Measurements from ENCODE around the gene GRK7. TPM values are rescaled to one million over a fixed set of nuclear protein-coding genes. Genes with fewer than 3 reads are reported as not detected.

The GRK7 gene
- total and polyA plus RNA-seq, 2 donors (not counting 1 experiment from before 2014, with no cell fraction given): 0.12 TPM; not detected in 1

DNA sequence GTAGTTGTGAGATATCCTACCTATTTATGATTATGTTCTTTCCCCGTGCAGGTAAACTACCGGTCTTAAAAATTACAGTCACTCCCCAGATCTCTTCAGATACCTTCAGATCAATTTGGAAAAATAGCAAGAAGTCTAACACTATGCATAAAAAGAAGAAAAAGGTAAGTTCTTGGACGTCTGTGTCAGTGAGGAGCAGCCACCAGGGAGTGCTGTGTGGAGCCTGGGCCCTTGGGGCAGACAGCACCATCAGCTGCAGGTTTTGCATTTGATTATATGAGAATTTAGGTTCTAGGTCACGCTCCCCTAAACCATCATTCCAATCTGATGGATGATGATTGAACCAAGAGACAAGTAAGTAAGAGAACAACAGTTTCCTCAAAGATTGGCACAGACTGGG, 34.0 kb upstream of the GRK7 start:
- H3K27ac Mint-ChIP-seq: no peak overlapping the region
- Histone ChIP-seq H4K20me1 (ENCODE audit: control insufficient read depth, insufficient read depth, low read length, poor library complexity, severe bottlenecking) (no peaks in the 10 kb centered on the region), H3K9ac (ENCODE audit: low read length) (no peak overlapping the region), H3K9me3 (ENCODE audit: control extremely low read depth in 1 of 3, control insufficient read depth in 2 of 3, insufficient read depth in 1 of 3, low read length in 2 of 3) (no peaks in the 10 kb centered on the region), H3K27me3 (replicated peaks in 1 of 4; ENCODE audit: control extremely low read depth in 1 of 4, control insufficient read depth in 3 of 4, insufficient read depth in 4 of 4, low read length in 3 of 4) (peaks cover 0 to 3% (median 0%) of the 10 kb centered on the region in 4 experiments), H3K4me2 (replicated peaks; ENCODE audit: low read depth, low read length, poor library complexity, severe bottlenecking) (no peak overlapping the region), H3K27ac (ENCODE audit: low read length in 2 of 2) (no peak overlapping the region), H3K4me3 (ENCODE audit: control extremely low read depth in 1 of 5, extremely low read depth in 1 of 5, insufficient read depth in 1 of 5, low read depth in 2 of 5, low read length in 4 of 5) (no peak overlapping the region), H2AFZ (ENCODE audit: insufficient read depth, low read depth, low read length, poor library complexity, severe bottlenecking) (no peak overlapping the region), H3K79me2 (ENCODE audit: control insufficient read depth, insufficient read depth, low read length) (no peaks in the 10 kb centered on the region), H3K4me1 (ENCODE audit: control insufficient read depth in 2 of 2, insufficient read depth in 2 of 2, low read length in 2 of 2) (no peaks in the 10 kb centered on the region), H3K36me3 (replicated peaks in 1 of 2; ENCODE audit: control extremely low read depth in 1 of 2, control insufficient read depth in 1 of 2, extremely low read depth in 1 of 2, insufficient read depth in 2 of 2, low read length in 1 of 2) (no peaks in the 10 kb centered on the region)
- TF ChIP-seq, protein P1, sequence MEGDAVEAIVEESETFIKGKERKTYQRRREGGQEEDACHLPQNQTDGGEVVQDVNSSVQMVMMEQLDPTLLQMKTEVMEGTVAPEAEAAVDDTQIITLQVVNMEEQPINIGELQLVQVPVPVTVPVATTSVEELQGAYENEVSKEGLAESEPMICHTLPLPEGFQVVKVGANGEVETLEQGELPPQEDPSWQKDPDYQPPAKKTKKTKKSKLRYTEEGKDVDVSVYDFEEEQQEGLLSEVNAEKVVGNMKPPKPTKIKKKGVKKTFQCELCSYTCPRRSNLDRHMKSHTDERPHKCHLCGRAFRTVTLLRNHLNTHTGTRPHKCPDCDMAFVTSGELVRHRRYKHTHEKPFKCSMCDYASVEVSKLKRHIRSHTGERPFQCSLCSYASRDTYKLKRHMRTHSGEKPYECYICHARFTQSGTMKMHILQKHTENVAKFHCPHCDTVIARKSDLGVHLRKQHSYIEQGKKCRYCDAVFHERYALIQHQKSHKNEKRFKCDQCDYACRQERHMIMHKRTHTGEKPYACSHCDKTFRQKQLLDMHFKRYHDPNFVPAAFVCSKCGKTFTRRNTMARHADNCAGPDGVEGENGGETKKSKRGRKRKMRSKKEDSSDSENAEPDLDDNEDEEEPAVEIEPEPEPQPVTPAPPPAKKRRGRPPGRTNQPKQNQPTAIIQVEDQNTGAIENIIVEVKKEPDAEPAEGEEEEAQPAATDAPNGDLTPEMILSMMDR (IDR thresholded peaks at IDR 0.05): no peak
- no peak for TF ChIP-seq EZH2 (IDR thresholded peaks at IDR 0.05; ENCODE audit: borderline replicate concordance, insufficient read depth, low read depth, low read length, poor library complexity, severe bottlenecking)
- DNase-seq (no peak), ATAC-seq (ENCODE audit: low read depth) (no peak)
- intact Hi-C loops (cut with micrococcal nuclease): no loop called here
- no peak overlapping the region for H3K4me3 Mint-ChIP-seq
- 67% methylated on average over 1 of the region's 4 CpGs for WGBS (ENCODE audit: insufficient coverage)
- H3K4me1 Mint-ChIP-seq: no peaks in the 10 kb centered on the region
- CTCF ChIA-PET: interaction anchor here (0.6 kb wide), 1 partner anchor 44 kb away, joined by 3 read pairs; no protein-coding TSS in a partner anchor
- no peaks in the 10 kb centered on the region for H3K9me3 Mint-ChIP-seq (ENCODE audit: insufficient read depth)
- POLR2A ChIA-PET: no interaction called here
- peaks cover 7% of the 10 kb centered on the region for H3K27me3 Mint-ChIP-seq

DNA sequence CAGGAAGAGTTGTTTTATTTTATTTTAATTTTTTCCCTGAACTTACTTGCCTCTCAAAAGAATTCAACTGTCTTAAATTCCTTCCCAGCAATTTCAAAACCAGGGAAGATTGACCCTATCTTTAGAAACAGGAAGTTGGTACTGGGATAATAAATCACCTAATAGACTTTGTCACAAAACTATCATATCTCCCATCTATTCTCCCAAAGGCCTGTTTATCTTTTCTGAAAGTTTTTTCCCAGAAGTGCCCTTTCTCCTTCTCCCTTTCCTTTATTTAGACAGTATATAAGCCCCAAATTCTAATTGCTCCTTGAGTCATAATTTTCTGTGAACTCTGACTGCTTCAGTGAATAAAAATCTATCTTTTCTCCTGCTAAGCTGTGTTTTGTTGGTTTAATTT, 28.0 kb upstream of the GRK7 start:
- Histone ChIP-seq H3K9me3 (ENCODE audit: control extremely low read depth in 1 of 3, control insufficient read depth in 2 of 3, insufficient read depth in 1 of 3, low read length in 2 of 3) (no peaks in the 10 kb centered on the region), H3K36me3 (replicated peaks in 1 of 2; ENCODE audit: control extremely low read depth in 1 of 2, control insufficient read depth in 1 of 2, extremely low read depth in 1 of 2, insufficient read depth in 2 of 2, low read length in 1 of 2) (no peaks in the 10 kb centered on the region), H3K9ac (ENCODE audit: low read length) (no peak overlapping the region), H3K27me3 (replicated peaks in 1 of 4; ENCODE audit: control extremely low read depth in 1 of 4, control insufficient read depth in 3 of 4, insufficient read depth in 4 of 4, low read length in 3 of 4) (no peaks in the 10 kb centered on the region), H2AFZ (ENCODE audit: insufficient read depth, low read depth, low read length, poor library complexity, severe bottlenecking) (no peak overlapping the region), H3K79me2 (ENCODE audit: control insufficient read depth, insufficient read depth, low read length) (peaks cover 21% of the 10 kb centered on the region), H3K4me2 (replicated peaks; ENCODE audit: low read depth, low read length, poor library complexity, severe bottlenecking) (no peak overlapping the region), H4K20me1 (ENCODE audit: control insufficient read depth, insufficient read depth, low read length, poor library complexity, severe bottlenecking) (no peaks in the 10 kb centered on the region), H3K4me3 (ENCODE audit: control extremely low read depth in 1 of 5, extremely low read depth in 1 of 5, insufficient read depth in 1 of 5, low read depth in 2 of 5, low read length in 4 of 5) (no peak overlapping the region), H3K4me1 (ENCODE audit: control insufficient read depth in 2 of 2, insufficient read depth in 2 of 2, low read length in 2 of 2) (peaks cover 20 to 23% of the 10 kb centered on the region in 2 donors), H3K27ac (ENCODE audit: low read length in 2 of 2) (no peak overlapping the region)
- no peak for ATAC-seq (ENCODE audit: low read depth)
- H3K4me1 Mint-ChIP-seq: peaks cover 24% of the 10 kb centered on the region
- POLR2A ChIA-PET: no interaction called here
- no peaks in the 10 kb centered on the region for H3K9me3 Mint-ChIP-seq (ENCODE audit: insufficient read depth)
- no peaks in the 10 kb centered on the region for H3K27me3 Mint-ChIP-seq
- CTCF ChIA-PET: no interaction called here
- TF ChIP-seq, protein P1 (IDR thresholded peaks at IDR 0.05): no peak
- TF ChIP-seq EZH2 (IDR thresholded peaks at IDR 0.05; ENCODE audit: borderline replicate concordance, insufficient read depth, low read depth, low read length, poor library complexity, severe bottlenecking): no peak
- DNase-seq: no peak
- H3K4me3 Mint-ChIP-seq: no peak overlapping the region
- H3K27ac Mint-ChIP-seq: no peak overlapping the region
- intact Hi-C loops (cut with micrococcal nuclease): loop anchor here (5.0 kb wide), 4 partner anchors 158 to 1267 kb away; partner anchors contain the start of genes ATR, RASA2 and U2SURP

Measured in B cell (primary cell).